ENCODE measurements around the gene NIT1.
"Not testable (repeated sequence)": the region's sequence is repeated elsewhere in the genome, so short reads cannot be mapped to it uniquely, and the experiment has no call there.

Gene NIT1

DNA sequence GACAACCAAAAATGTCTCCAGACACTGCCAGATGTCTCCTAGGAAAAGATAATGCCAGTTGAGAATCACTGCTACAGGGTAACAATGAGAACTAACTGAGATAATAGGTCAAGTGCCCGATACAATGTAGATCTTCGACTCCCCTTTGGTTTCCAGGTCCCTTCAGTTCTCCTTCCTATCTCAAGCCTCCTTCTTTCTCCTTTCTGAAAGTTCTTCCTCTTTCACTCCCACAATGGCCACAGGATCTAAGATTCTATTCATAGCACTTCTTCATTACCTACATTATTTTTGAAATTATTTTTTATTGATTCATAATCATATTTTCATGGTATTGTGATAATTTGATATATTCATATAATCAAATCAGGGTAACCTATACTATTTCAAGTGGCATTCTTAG, 6.4 kb upstream of the NIT1 start:
- no peak for DNase-seq (ENCODE audit: low read depth in 3 of 3, low spot score in 1 of 3)

DNA sequence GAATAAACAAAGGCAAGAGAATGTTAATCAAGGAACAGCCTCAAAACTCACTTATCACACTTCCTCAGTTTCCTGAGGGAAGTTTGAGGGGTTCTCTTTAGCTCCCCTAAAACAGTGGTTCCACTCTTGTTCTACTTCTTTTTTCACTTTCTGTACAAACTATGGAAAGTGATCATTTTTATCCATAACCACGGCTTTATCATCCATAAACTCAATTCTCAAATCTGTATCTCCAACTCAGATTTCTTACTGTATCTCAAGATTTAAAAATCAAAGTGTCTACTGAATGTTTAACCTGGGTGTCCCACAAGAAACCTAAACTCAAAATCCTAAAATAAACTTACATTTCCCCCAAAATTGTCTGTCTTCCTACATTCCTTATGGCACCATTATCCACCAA, 4.0 kb upstream of the NIT1 start:
- no peak for DNase-seq (ENCODE audit: low read depth in 3 of 3, low spot score in 1 of 3)

DNA sequence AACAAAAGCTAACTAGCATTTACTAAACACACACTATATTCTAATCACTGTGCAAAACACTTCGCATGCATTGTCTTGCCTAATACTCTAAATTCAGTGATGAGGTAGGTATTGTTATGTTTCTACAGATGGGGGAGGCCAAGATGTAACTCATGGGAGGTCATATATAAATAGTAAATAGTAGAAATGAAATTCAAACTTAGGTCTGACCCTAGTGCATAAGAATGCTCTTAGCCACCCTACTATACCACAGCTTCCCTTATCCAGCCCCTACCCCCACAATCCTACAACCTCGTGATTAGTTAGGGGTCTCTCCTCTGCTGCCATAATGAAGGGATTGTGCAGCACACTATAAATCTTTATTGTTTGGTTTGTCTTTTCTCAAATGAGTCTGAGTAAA, 3.3 kb upstream of the NIT1 start:
- DNase-seq (ENCODE audit: low read depth in 3 of 3, low spot score in 1 of 3), result no peak

DNA sequence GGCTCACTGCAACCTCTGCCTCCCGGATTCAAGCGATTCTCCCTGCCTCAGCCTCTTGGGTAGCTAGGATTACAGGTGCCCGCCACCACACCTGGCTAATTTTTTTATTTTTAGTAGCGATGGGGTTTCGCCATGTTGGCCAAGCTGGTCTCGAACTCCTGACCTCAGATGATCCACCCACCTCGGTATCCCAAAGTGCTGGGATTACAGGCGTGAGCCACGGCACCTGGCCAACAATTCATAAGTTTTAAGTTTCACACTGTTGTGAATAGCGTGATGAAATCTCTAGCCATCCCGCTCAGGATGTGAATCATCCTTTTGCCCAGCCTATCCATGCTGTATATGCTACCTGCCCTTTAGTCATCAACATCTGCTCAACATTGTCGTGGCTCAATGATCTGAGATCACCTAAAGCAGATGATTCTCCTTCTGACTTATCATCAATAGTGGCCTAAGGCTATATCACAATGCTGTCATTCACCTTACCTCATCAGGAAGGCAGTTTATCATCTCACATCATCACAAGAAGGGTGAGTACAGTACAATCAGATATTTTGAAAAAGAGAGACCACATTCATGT, 2.7 kb upstream of the NIT1 start:
- DNase-seq (ENCODE audit: low read depth in 3 of 3, low spot score in 1 of 3), result no peak

DNA sequence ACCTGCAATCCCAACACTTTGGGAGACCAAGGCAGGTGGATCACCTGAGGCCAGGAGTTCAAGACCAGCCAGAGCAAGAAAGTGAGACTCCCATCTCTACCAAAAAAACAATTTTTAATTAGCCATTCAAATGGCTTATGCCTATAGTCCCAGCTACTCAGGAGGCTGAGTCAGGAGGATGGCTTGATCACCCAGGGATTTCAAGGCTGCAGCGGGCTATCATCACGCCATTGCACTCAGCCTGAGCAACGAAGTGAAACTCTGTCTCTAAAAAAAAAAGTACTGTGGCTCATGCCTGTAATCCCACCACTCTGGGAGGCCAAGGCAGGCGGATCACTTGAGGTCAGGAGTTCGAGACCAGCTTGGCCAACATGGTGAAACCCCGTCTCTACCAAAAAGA, 1.9 kb upstream of the NIT1 start:
- DNase-seq (ENCODE audit: low read depth in 3 of 3, low spot score in 1 of 3), result not testable (repeated sequence)

DNA sequence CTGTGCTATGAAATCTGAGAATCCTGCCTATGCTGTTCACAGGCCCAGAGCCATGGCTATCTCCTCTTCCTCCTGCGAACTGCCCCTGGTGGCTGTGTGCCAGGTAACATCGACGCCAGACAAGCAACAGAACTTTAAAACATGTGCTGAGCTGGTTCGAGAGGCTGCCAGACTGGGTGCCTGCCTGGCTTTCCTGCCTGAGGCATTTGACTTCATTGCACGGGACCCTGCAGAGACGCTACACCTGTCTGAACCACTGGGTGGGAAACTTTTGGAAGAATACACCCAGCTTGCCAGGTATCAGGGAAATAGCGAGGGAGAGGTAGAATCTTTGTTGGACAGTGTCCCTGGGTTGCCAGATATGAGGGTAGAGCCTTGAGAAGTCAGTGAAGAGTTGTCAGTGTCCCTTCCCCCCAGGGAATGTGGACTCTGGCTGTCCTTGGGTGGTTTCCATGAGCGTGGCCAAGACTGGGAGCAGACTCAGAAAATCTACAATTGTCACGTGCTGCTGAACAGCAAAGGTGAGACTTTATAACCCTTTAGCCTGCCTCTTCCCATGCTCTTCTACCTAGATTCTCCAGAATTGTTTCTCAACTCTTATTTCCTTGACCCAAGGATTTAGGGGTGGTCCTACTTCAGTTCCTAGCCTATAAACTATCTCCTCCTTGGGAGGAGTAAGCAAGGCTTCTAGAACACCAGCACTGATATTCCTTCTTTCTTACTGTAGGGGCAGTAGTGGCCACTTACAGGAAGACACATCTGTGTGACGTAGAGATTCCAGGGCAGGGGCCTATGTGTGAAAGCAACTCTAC, 1.4 kb downstream of the NIT1 start:
- peak in 2 of 3 donors; percentile 15 to 41 for DNase-seq (ENCODE audit: low read depth in 3 of 3, low spot score in 1 of 3)

DNA sequence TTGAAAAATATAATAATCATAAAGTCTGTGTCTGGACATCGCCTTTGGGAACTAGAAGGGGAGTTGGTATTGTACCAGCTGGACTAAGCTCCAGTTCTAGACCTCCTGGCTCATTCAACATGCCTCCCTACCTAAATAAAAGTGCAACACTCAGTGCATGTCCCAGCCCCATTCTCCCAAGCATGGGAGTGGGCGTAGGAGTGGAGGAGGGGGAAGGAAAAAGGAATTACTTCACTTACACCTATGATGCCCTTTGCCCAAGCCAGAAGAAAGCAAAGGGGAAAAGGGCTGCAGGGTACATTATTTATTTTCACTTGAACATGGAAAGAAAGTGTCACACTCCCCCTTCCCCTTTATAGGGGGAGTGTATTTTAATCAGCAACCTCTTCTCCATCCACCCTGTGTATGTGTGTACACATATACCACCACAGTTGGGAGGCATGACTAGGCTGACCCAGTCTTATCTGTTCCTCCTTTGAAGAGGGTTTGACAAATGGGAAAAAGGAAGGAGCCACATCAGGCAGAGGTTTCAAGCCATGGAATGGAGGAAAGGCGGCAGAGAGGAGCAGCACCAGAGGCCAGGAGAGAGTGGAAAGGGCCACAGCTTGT, 3.2 kb downstream of the NIT1 start:
- DNase-seq (ENCODE audit: low read depth in 3 of 3, low spot score in 1 of 3), result no peak

DNA sequence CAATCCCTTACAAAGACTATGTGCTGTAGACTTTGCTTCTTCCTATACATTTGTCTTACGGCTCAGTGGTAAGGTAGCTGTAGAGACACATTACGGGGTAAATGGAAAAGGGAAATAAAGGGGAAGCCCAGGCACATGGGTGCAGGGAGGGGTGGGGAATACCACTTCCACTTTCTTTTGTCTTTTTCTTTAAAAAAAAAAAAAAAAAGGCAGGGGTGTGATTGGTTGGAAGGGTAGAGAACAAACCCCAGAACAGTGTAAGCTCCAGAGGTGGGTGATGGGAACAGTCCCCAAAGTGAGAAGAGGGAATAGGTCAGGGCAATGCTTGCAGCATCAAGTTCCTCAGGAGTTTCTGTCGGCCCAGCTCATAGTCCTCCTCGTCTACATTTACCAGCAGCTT, 3.9 kb downstream of the NIT1 start:
- no peak for DNase-seq (ENCODE audit: low read depth in 3 of 3, low spot score in 1 of 3)

DNA sequence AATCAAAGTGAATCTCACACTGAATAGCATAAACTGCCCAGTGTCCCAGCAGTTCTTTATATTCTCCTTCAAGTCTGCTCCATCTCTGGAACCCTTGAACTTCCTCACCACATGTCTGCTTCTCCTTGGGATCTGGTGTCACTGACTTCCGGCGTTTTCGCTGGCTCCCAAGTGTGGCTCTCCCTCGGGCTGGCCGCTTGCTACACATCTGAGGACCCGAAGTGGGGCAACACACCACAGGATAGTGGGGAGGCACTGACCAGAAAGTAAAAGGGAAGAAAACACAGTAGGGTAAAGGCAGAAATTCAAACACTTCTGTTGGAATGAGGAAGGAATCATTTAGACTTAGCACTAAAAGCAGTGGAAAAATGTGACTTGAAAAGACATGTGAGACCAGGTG, 5.1 kb downstream of the NIT1 start:
- no peak for DNase-seq (ENCODE audit: low read depth in 3 of 3, low spot score in 1 of 3)

DNA sequence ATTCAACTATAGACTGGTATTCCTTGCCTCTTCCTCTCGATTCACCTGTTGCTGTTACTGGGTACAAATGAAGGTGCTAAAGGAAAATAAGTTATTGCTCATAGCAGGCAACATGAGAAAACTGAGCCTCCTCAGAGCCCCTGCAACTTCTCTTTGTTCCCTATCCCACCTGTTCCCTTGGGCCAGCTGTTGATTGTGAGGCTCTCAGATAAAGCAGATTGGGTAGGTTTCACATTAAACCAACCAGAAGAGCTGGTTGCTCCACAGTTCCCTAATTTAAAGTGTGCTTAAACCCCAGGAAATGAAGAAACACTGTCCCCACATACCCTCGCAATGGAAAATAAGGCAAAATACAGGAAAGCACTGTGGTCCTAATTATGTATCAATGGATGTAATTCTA, 9.7 kb downstream of the NIT1 start:
- DNase-seq (ENCODE audit: low read depth in 3 of 3, low spot score in 1 of 3), result no peak

DNA sequence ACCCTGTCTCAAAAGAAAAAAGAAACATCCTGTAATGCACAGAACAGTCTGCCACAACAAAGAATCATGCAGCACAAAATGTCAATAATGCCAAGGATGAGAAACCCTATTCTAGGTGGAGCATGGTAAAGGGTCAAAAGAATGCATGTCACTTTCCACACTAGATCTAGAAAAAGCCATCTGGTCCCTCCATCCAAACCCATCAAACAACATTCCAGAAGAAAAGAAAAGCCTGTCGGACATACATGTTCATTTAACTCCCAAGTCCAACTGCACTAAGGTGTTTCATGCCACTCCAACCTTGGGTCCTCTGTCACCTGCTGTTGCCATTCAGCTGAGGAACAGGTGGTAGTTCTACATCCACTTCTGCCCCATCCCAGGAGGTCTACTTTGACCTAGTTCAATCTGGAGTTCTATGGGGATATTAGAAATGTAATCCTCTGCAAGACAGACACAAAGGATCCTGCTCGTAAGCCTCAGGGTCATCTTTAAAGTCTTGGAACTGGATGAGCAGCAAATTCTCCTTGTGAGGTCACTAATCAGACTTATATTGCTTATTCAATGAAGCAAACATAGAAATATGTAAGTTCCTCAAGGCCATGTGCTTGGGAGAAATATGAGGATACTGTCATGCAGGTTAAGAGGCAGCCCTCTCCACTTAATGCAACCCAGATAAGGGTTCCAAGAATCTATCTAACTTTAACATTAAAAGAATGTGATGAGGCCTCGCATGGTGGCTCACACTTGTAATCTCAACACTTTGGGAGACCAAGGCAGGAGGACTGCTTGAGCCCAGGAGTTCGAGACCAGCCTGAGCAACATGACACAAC, 10.9 kb downstream of the NIT1 start:
- no peak for DNase-seq (ENCODE audit: low read depth in 3 of 3, low spot score in 1 of 3)

DNA sequence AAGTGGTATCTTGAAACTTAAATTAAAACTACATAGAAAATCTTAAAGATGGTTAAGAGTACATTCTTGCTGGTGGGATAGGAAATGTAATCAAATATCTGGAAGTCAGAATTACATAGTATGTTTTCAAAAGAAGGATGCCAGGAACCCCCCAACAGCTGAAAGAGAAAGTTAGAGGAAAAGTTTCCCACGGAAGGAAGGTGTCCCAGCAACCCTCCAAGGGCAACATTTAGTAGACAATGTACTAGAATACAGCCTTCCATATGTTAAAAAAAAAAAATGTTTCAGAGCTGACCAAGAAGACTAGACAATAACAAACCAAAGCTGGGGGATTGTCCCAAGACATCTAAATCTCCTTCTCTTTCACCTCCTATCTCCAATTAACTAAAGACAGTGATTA, 12.4 kb downstream of the NIT1 start:
- DNase-seq (ENCODE audit: low read depth in 3 of 3, low spot score in 1 of 3), result no peak

DNA sequence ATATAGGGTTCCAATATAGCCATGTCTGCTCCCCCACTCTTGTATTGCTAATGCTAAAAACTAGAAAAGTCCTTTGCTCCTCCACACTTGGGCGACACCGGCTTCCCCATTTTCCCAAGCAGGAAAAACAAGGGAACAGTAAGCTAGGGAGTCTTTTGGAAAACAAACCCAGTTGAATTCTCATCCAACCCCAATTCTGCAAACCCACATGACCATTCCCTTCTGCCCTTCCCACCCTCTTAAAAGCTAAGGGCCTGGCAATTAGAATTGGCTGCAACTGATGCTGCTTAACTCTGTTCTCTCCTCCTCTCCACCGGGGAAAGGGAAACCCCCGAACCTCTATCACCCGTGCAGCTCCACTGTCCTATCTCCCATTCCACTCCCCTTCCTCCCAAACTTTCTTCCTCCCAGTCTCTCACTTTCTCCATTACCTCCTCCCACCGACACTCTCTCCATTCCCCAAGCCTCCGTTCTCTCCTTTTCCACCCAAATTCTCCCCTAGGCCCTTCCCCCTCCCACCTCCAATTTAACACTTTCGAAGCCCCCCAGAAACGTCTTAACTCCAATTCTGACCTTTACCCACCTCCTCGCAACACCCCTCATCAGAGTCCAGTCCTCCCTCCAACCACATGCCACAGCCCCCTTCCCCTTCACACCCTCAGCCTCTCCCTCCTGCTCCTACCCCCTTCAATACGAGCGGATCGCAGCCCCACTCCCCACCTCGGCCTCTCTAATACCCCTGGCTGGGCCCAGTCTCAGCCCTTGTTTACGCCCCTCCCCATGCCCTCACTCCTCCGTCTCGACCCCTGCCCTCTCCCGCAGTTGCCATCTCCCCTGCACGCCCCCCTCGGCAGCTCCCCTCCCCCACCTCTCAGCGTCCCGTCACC, 13.9 kb downstream of the NIT1 start:
- no peak for DNase-seq (ENCODE audit: low read depth in 3 of 3, low spot score in 1 of 3)

DNA sequence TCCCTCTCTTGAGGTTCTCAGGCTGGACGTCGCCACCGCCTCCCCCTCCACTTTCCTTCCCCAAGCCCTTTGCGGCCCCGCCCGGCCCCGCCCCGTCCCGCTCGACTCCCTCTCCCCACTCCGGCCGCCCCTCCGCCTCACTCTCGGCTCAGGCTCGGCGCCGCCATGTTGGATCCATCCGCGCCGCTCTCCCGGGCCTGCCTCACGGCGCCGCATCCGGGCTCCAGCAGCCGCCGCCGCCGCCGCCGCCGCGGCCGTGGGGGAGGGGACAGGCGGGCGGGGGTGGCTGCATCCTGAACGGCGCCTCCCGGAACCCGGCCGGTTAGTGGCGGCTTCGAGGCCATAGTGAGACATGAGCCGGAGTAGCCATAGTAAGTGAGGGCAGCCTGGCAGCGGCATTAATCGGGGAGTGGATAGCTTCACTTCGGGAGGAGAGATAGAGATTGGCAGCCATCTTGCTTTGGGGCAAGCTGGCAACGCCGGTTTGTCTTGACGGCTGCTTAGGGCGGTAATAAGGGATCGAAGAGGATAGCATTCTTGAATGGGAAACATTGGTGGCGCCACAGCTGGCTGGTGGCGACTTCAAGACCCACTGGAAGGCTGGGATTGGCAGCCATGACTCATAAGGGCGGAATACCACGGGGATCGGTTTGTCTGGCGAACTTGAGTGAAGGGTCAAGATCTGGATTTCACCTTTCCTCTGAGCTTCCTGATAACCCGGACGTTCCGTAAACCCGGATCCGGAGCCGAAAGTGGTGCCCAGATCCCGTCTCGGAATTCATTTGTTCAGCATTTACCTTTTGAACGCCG, 14.7 kb downstream of the NIT1 start, which contains the start of gene DEDD:
Gene DEDD (minus strand): TSS at position 258 of the 810 bp plus-strand sequence. CDS start 8,205 bp downstream, outside the sequence.
- peak; percentile 78 to 83 (median 81) for DNase-seq (ENCODE audit: low read depth in 3 of 3, low spot score in 1 of 3)

DNA sequence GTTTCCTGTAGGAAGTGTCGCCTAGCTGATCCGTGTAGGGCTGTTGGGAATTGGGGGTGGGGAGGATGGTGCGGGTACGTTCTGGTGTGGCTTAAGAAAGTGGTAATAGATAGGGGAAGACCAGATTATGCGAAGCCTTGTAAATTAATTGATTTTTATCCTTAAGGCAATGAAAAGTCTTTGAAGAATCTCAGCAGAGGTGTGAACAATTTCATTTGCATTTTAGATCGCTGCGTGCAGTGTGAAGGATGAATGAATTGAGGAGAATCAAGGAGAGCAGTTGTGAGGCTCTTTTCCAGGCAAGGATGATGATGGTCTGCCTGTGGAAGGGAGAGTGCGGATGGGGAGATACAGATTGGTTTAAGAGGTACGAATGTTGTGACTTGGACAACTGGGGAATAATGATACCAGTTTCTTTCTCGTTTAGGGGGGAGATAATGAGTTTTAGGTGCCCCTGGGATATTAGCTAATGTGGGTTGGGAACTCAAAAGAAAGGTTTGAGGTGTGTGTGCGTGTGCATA, 15.4 kb downstream of the NIT1 start:
- DNase-seq (ENCODE audit: low read depth in 3 of 3, low spot score in 1 of 3), result no peak

DNA sequence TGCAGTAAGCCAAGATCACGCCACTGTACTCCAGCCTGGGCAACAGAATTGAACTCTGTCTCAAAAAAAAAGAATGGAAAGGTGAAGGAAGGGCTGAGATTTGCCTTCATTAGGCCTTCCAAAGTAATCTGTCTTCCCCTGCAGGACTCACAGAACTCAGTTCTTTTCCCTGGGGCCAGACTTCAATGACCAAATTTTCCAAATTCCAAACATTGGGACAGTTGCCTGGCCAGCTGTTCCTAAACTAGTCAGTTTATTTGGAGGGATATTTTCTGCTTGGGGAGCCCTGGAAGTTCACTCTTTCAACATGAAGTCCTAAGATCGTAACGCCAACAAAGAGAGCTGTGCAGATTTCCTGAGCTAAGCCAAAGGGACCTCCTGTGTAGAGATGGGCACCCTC, 20.0 kb downstream of the NIT1 start:
- no peak for DNase-seq (ENCODE audit: low read depth in 3 of 3, low spot score in 1 of 3)

DNA sequence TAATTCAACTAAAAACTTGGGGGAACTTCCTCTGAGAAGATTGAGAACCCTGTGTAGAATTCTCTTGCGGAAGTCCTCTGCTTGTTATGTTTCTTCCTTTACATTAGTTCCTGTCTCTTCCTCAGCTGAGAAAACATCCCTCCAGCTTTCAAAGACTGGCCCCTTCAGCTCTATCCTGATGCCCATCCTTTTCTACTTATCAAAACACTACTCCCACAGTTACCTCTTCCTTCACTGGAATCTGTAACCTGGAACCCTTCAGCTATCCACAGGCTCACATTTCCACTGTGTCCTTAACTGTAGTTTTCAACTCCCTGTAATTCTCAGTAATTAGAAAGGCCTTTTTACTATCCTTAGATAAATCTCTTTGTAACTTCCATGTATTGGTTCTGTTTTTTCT, 20.5 kb downstream of the NIT1 start:
- no peak for DNase-seq (ENCODE audit: low read depth in 3 of 3, low spot score in 1 of 3)

DNA sequence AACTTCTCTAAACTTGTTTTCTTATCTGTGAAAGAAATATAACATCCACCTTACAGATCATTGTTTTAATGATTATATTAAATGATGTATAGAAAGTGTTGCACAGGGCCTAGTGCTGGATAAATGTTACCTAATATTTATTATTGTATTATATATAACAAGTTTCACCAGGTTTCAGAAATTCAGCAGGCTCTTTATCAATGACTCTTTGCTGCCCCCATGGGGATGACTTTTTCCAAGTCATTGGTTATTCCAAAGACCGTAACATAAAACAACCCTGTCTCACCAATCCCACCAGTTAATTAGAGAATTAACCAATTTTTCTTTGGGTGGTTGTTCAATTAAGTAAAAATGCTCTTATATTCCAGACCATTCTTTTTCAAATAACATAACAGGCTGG, 21.9 kb downstream of the NIT1 start:
- DNase-seq (ENCODE audit: low read depth in 3 of 3, low spot score in 1 of 3), result no peak

DNA sequence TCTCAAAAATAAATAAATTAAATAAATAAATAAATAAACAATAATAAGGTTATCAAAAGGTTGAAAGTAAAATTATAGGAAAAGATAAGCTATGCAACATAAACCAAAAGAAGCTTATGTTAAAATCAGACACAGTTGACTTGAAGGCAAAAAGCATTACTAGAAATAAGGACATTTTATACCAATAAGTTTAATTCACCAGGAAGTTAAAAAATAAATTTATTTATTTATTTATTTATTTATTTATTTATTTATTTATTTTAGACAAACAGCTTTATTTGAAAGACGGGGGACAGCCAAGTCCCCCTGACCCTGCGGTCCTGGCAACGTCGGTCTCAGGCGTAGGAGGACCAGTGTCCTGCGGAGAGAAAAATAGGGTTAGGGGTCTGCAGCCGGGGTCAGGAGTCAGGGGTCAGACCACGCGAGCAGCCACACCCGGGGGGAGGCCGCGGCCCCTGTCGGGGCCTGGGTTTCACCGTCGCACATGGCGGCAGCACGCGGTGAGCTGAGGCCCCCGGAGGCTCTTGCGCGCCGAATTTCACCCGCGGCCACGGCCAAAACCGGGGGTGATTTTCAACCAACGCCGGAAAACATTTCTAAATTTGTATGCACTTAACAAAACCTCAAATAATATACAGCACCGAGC, 23.0 kb downstream of the NIT1 start:
- DNase-seq (ENCODE audit: low read depth in 3 of 3, low spot score in 1 of 3), result no peak

All from stimulated activated CD4-positive, alpha-beta T cell treated with anti-CD3 and anti-CD28 coated beads, TNF-alpha, amount 100 ng/mL, for 1 hour (primary cell).